ENCODE data around the gene ZBTB14. TPM values are rescaled to one million over a fixed set of nuclear protein-coding genes. Genes with fewer than 3 reads are reported as not detected.

ZBTB14 gene
- polyA plus RNA-seq, 3 donors, result 4.9 to 9.2 (median 5.5) TPM

Other genes starting within 250 kb of the ZBTB14 start
- under 1 TPM in 1 of 3 donors, not detected in 2; 0.23 TPM for gene AKAIN1, start 98.5 kb downstream of the ZBTB14 start, polyA plus RNA-seq
- 10 to 100 TPM in 2 of 3 donors, 1 to 10 TPM in 1; 9.0 to 74.0 (median 56.3) TPM for gene EPB41L3, start 248.3 kb upstream of the ZBTB14 start, polyA plus RNA-seq

All from adipose tissue (tissue), 3 donors.